ENCODE measurements around the gene TBC1D9. TPM values are rescaled to one million over a fixed set of nuclear protein-coding genes. Genes with fewer than 3 reads are reported as not detected.
A peak's percentile ranks its signal among the peaks of the same experiment; 100 is the strongest.

TBC1D9 gene
- total and polyA plus RNA-seq, 2 of the 13 experiments (the other 11 are each of a cell fraction or from before 2014, with no cell fraction given), result 11.9 to 12.2 TPM

DNA sequence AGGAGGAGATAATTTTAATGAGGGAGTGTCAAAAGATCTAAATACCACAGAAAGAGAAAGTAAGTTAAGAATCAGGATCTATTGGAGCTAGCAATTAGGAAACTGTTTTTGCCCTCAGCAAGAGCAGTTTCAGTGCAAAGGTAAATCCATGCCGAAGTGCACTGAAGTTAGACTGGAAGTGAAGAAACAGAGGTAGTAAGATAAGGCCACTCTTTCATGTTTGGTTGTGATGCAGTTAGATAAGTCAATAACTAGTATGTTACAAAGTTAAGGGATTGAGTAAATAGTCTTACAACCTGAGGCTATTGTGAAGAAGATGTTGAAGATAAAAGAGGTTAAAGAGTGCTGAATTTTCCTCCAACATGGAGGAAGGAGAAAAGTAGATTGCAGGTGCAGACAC lies 140.7 kb downstream of the TBC1D9 start (continued):
- TF ChIP-seq HNF4G (IDR thresholded peaks at IDR 0.05; ENCODE audit: borderline replicate concordance, low read depth, low read length) (0 out of 2 replicates have a peak, but pooled peaks have one; percentile 2), HNF4G (CRISPR knock-in tag; IDR thresholded peaks at IDR 0.05; ENCODE audit: borderline replicate concordance, low read depth) (no peak), HDAC2 (CRISPR knock-in tag; IDR thresholded peaks at IDR 0.05) (peak; percentile 50; the same call in 1 of the 2 replicates), GATA4 (IDR thresholded peaks at IDR 0.05; ENCODE audit: borderline replicate concordance, low read depth) (peak; percentile 61; the same call in 1 of the 2 replicates), NCOR1 (IDR thresholded peaks at IDR 0.05; ENCODE audit: borderline replicate concordance, low read length) (0 out of 2 replicates have a peak, but pooled peaks have one; percentile 13), MED1 (CRISPR knock-in tag; IDR thresholded peaks at IDR 0.05) (0 out of 2 replicates have a peak, but pooled peaks have one; percentile 44), POLR2G (IDR thresholded peaks at IDR 0.05; ENCODE audit: low read depth, low read length) (no peak), ETV5 (CRISPR knock-in tag; IDR thresholded peaks at IDR 0.05; ENCODE audit: borderline replicate concordance) (peak; percentile 63), ONECUT2 (CRISPR knock-in tag; IDR thresholded peaks at IDR 0.05) (0 out of 2 replicates have a peak, but pooled peaks have one; percentile 37), KMT2B (CRISPR knock-in tag; IDR thresholded peaks at IDR 0.05) (0 out of 2 replicates have a peak, but pooled peaks have one; percentile 24), TCF7 (IDR thresholded peaks at IDR 0.05; ENCODE audit: low read depth) (peak; percentile 76), FOXO1 (CRISPR knock-in tag; IDR thresholded peaks at IDR 0.05) (0 out of 2 replicates have a peak, but pooled peaks have one; percentile 14), KLF15 (CRISPR knock-in tag; IDR thresholded peaks at IDR 0.05; ENCODE audit: borderline replicate concordance) (no peak), RELA (CRISPR knock-in tag; IDR thresholded peaks at IDR 0.05) (no peak), EP300 (IDR thresholded peaks at IDR 0.05; ENCODE audit: low read depth in 2 of 2, low read length in 2 of 2) (peak in 1 of 2 experiments; percentile 83; a peak in 1 of 4 replicates), EP300 (CRISPR knock-in tag; IDR thresholded peaks at IDR 0.05; ENCODE audit: borderline replicate concordance) (no peak; the same call in 1 of the 2 replicates), SOX5 (CRISPR knock-in tag; IDR thresholded peaks at IDR 0.05; ENCODE audit: borderline replicate concordance) (peak; percentile 70), NKX3-1 (CRISPR knock-in tag; IDR thresholded peaks at IDR 0.05) (no peak), POGZ (CRISPR knock-in tag; IDR thresholded peaks at IDR 0.05) (peak; percentile 12; the same call in 1 of the 2 replicates)
- TF ChIP-seq, protein P1, sequence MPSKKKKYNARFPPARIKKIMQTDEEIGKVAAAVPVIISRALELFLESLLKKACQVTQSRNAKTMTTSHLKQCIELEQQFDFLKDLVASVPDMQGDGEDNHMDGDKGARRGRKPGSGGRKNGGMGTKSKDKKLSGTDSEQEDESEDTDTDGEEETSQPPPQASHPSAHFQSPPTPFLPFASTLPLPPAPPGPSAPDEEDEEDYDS (CRISPR knock-in tag; IDR thresholded peaks at IDR 0.05), result 0 out of 2 replicates have a peak, but pooled peaks have one; percentile 14
- TF ChIP-seq, protein P2, sequence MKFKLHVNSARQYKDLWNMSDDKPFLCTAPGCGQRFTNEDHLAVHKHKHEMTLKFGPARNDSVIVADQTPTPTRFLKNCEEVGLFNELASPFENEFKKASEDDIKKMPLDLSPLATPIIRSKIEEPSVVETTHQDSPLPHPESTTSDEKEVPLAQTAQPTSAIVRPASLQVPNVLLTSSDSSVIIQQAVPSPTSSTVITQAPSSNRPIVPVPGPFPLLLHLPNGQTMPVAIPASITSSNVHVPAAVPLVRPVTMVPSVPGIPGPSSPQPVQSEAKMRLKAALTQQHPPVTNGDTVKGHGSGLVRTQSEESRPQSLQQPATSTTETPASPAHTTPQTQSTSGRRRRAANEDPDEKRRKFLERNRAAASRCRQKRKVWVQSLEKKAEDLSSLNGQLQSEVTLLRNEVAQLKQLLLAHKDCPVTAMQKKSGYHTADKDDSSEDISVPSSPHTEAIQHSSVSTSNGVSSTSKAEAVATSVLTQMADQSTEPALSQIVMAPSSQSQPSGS (CRISPR knock-in tag; IDR thresholded peaks at IDR 0.05), result 0 out of 2 replicates have a peak, but pooled peaks have one; percentile 42
- TF ChIP-seq, protein P3, sequence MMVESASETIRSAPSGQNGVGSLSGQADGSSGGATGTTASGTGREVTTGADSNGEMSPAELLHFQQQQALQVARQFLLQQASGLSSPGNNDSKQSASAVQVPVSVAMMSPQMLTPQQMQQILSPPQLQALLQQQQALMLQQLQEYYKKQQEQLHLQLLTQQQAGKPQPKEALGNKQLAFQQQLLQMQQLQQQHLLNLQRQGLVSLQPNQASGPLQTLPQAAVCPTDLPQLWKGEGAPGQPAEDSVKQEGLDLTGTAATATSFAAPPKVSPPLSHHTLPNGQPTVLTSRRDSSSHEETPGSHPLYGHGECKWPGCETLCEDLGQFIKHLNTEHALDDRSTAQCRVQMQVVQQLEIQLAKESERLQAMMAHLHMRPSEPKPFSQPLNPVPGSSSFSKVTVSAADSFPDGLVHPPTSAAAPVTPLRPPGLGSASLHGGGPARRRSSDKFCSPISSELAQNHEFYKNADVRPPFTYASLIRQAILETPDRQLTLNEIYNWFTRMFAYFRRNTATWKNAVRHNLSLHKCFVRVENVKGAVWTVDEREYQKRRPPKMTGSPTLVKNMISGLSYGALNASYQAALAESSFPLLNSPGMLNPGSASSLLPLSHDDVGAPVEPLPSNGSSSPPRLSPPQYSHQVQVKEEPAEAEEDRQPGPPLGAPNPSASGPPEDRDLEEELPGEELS (CRISPR knock-in tag; IDR thresholded peaks at IDR 0.05), result peak; percentile 69
- TF ChIP-seq, protein P4, sequence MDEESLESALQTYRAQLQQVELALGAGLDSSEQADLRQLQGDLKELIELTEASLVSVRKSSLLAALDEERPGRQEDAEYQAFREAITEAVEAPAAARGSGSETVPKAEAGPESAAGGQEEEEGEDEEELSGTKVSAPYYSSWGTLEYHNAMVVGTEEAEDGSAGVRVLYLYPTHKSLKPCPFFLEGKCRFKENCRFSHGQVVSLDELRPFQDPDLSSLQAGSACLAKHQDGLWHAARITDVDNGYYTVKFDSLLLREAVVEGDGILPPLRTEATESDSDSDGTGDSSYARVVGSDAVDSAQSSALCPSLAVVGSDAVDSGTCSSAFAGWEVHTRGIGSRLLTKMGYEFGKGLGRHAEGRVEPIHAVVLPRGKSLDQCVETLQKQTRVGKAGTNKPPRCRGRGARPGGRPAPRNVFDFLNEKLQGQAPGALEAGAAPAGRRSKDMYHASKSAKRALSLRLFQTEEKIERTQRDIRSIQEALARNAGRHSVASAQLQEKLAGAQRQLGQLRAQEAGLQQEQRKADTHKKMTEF (CRISPR knock-in tag; IDR thresholded peaks at IDR 0.05), result 0 out of 2 replicates have a peak, but pooled peaks have one; percentile 23

All from HepG2 (cell line).